ENCODE measurements around the gene ETDB.

- TF ChIP-seq POLR2AphosphoS5 (IDR thresholded peaks at IDR 0.05; ENCODE audit: borderline replicate concordance, low read depth, low read length), result no peak
- no peak for TF ChIP-seq EZH2 (IDR thresholded peaks at IDR 0.05)
Observed at GRCh38 chrX:135094726-135095125, 25.6 kb downstream of the ETDB start.

Data from SK-N-MC (cell line).